ENCODE results near the gene PPRC1.

DNA sequence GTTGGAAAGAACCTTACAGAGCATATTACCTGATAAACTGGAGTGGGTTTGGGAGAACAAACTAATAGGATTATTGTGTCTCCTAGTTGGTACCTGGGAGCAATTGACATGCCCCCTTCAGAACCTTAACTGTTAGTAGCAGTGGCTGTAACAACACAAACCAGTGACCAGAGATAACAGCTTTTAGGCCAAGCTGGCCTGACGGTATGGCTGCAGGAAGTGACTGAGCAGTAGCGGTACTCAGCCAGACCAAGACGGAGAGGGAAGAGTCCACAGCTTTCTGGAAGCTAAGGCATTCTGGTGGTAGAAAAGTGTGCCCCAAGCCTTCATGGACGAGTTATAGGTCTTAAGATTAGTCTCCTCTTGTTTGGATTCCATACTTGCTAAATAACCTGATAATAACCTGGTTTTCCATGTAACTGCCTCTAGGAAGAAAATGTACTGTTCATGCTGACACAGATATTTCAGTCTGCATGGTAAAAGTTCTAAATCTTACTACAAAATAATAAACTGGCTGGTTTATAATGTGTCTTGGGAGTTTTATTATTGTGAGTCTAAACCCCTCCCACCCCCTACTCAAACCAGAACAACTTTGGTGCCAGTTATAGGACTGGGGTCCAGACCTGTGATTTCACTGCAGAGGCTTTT, 30.6 kb downstream of the PPRC1 start:
- TF ChIP-seq POLR2A (IDR thresholded peaks at IDR 0.05) = no peak
- TF ChIP-seq, protein P1, sequence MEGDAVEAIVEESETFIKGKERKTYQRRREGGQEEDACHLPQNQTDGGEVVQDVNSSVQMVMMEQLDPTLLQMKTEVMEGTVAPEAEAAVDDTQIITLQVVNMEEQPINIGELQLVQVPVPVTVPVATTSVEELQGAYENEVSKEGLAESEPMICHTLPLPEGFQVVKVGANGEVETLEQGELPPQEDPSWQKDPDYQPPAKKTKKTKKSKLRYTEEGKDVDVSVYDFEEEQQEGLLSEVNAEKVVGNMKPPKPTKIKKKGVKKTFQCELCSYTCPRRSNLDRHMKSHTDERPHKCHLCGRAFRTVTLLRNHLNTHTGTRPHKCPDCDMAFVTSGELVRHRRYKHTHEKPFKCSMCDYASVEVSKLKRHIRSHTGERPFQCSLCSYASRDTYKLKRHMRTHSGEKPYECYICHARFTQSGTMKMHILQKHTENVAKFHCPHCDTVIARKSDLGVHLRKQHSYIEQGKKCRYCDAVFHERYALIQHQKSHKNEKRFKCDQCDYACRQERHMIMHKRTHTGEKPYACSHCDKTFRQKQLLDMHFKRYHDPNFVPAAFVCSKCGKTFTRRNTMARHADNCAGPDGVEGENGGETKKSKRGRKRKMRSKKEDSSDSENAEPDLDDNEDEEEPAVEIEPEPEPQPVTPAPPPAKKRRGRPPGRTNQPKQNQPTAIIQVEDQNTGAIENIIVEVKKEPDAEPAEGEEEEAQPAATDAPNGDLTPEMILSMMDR (IDR thresholded peaks at IDR 0.05) = no peak
